ENCODE measurements around the gene TNRC6C.

- TF ChIP-seq CTCF (IDR thresholded peaks at IDR 0.05) (no peak), POLR2AphosphoS5 (IDR thresholded peaks at IDR 0.05) (no peak), POLR2A (IDR thresholded peaks at IDR 0.05) (no peak)
These were observed 174.3 kb downstream of the TNRC6C start for GRCh38 chr17:78132767-78133178.
